A673 (cell line): Measurements from ENCODE around the gene CALN1. TPM values are rescaled to one million over a fixed set of nuclear protein-coding genes. Genes with fewer than 3 reads are reported as not detected.

Experiments used
- BruUV-seq: library from RNA; stranded (reverse); fragments of 400-500 nt; replicated peaks from 2 replicates; lab custom pipeline; 2021; lab: Mats Ljungman, UMichigan
- CTCF ChIA-PET: fragments of 300-600 bp; sonication (Branson Sonifier 250); formaldehyde crosslinking; loops from one replicate; lab custom pipeline; 2022; ENCODE audit warnings: antibody characterized with exemption; lab: Charles Lee
- POLR2A ChIA-PET: fragments of 300-600 bp; sonication (Branson Sonifier 250); formaldehyde crosslinking; loops from one replicate; lab custom pipeline; 2022; ENCODE audit warnings: antibody characterized with exemption; ENCODE audit not compliant: low non-redundant PET; lab: Charles Lee
- DNase-seq: peaks from one replicate; pipeline ENCODE4 v3.0.0-alpha.2; 2015; ENCODE audit warnings: low spot score
- H3K27ac ChIP-seq: fragments of 200-600 bp; sonication (generic); 2 replicates; pipeline ENCODE4 v1.5.1; 2016; ENCODE audit warnings: mixed run types, low read depth, mild to moderate bottlenecking, mixed read lengths, antibody characterized with exemption, low read length; ENCODE audit not compliant: poor library complexity, severe bottlenecking
- H3K27me3 ChIP-seq: fragments of 200-600 bp; sonication (generic); replicated peaks from 2 replicates; pipeline ENCODE4 v1.6.1; 2017; ENCODE audit warnings: mixed run types, low read depth, mild to moderate bottlenecking, mixed read lengths, antibody characterized with exemption, low read length; ENCODE audit not compliant: insufficient read depth, poor library complexity
- H3K36me3 ChIP-seq: fragments of 200-600 bp; sonication (generic); 2 replicates; pipeline ENCODE4 v1.6.1; 2016; ENCODE audit warnings: mixed run types, mild to moderate bottlenecking, mixed read lengths, antibody characterized with exemption, low read length; ENCODE audit not compliant: insufficient read depth, poor library complexity, severe bottlenecking
- H3K4me1 ChIP-seq: fragments of 200-600 bp; sonication (generic); 2 replicates; pipeline ENCODE4 v1.6.1; 2017; ENCODE audit warnings: mixed run types, mild to moderate bottlenecking, mixed read lengths, antibody characterized with exemption, low read length; ENCODE audit not compliant: insufficient read depth, poor library complexity, severe bottlenecking
- H3K4me3 ChIP-seq: fragments of 200-600 bp; sonication (generic); 2 replicates; pipeline ENCODE4 v1.5.1; 2016; ENCODE audit warnings: low read depth, mixed run types, mild to moderate bottlenecking, mixed read lengths, low read length; ENCODE audit not compliant: poor library complexity, severe bottlenecking
- H3K9me3 ChIP-seq: fragments of 200-600 bp; sonication (generic); 2 replicates; pipeline ENCODE4 v1.6.1; 2016; ENCODE audit warnings: mixed run types, low read depth, mild to moderate bottlenecking, mixed read lengths, antibody characterized with exemption, low read length; ENCODE audit not compliant: poor library complexity, severe bottlenecking
- CTCF ChIP-seq: fragments of 300-800, 200-600 bp; sonication (generic); conservative IDR thresholded peaks from 2 replicates; pipeline ENCODE4 v1.5.1; 2017; ENCODE audit warnings: low read depth, mild to moderate bottlenecking, antibody characterized with exemption, low read length, moderate library complexity, mixed read lengths
- EZH2 ChIP-seq: fragments of 200-600 bp; sonication (generic); IDR thresholded peaks from 2 replicates; pipeline ENCODE4 v1.6.1; 2017; ENCODE audit warnings: borderline replicate concordance, low read depth, mild to moderate bottlenecking, mixed read lengths, antibody characterized with exemption, low read length; ENCODE audit not compliant: poor library complexity, severe bottlenecking
- intact Hi-C: fragments of 100-400 bp; cut with micrococcal nuclease; formaldehyde crosslinking; loops from one replicate; pipeline ENCODE4 v1.10.0; 2022; ENCODE audit not compliant: unreplicated experiment
- total RNA-seq: library from RNA; stranded (reverse); gene quantifications from 2 replicates; pipeline ENCODE4 v1.2.3, GENCODE V29; 2021

CALN1 gene
- total RNA-seq, 1 experiment from 2014 or later, result not detected

DNA sequence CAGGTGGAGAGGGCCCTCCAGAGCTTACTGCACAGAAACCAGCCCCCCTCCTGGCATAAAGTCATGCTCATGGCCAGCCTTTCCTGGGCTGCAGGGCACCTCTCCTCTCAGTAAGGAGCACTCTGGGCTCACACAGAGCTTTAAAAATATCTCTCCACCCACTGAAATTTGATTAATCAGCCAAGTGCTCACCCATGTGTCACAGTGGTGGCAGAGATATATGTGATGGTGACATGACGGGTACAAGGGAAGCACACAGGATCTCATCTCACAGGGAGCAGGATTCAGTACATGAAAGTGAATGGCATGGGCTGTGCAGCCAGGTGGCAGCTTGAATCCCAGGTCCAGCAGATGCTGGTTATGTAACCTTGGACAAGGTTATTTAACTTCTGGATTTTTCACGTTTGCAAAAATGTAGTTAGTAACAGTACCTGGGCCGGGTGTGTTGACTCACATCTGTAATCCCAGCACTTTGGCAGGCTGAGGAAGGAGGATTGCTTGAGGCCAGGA lies 144.8 kb downstream of the CALN1 start:
- Histone ChIP-seq H3K36me3 (no peaks in the 10 kb centered on the region), H3K4me1 (no peaks in the 10 kb centered on the region), H3K27ac (no peak overlapping the region), H3K9me3 (no peaks in the 10 kb centered on the region), H3K27me3 (no peaks in the 10 kb centered on the region), H3K4me3 (no peak overlapping the region)
- ChIA-PET POLR2A (no interaction called here), CTCF (no interaction called here)
- intact Hi-C loops, result no loop called here
- TF ChIP-seq EZH2 (no peak), CTCF (no peak)
- BruUV-seq, result no TSS peak
- no peak for DNase-seq

DNA sequence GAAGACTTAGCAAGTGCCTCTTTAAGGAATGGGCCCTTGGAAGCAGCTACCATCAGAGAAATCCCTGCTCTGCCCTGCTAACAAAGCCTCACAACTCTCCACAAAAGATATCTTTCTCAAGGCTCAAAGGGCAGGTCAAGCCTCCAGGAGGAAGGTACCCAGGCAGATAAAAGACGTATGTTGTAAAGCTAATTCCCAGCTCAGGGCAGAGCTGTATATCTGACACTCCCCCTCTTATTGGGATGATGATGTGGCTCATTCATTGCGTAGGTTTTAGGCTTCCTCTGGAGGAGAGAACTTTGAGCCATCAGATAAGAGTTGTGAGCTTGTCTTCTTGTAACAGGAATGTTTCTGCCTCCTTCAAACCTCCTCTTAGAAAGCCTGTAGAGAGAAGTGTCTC lies 145.4 kb downstream of the CALN1 start:
- CTCF ChIA-PET, result no interaction called here
- no peak for DNase-seq
- Histone ChIP-seq H3K9me3 (no peaks in the 10 kb centered on the region), H3K4me1 (no peaks in the 10 kb centered on the region), H3K27me3 (no peaks in the 10 kb centered on the region), H3K27ac (no peak overlapping the region), H3K4me3 (no peak overlapping the region), H3K36me3 (no peaks in the 10 kb centered on the region)
- TF ChIP-seq CTCF (no peak), EZH2 (no peak)
- POLR2A ChIA-PET, result no interaction called here
- intact Hi-C loops, result no loop called here
- no TSS peak for BruUV-seq

GRCh38 chr7:72265071-72265904 lies 146.8 kb downstream of the CALN1 start:
- POLR2A ChIA-PET, result no interaction called here
- intact Hi-C loops, result no loop called here
- TF ChIP-seq EZH2, result no peak
- TF ChIP-seq CTCF, result no peak
- H3K4me1 ChIP-seq, result no peaks in the 10 kb centered on the region
- no peak overlapping the region for H3K4me3 ChIP-seq
- CTCF ChIA-PET, result no interaction called here
- H3K9me3 ChIP-seq, result no peaks in the 10 kb centered on the region
- H3K36me3 ChIP-seq, result no peaks in the 10 kb centered on the region
- no TSS peak for BruUV-seq
- DNase-seq, result no peak
- H3K27ac ChIP-seq, result no peak overlapping the region
- H3K27me3 ChIP-seq, result no peaks in the 10 kb centered on the region
